ENCODE results near the gene TRIP4.
A peak's percentile ranks its signal among the peaks of the same experiment; 100 is the strongest.

The TRIP4 gene

GRCh38 chr15:64447536-64448315, 60.1 kb downstream of the TRIP4 start:
- DNase-seq (ENCODE audit: low read depth in 1 of 2, low spot score in 1 of 2), result no peak

- no peak for DNase-seq (ENCODE audit: low read depth in 1 of 2, low spot score in 1 of 2)
These were observed 65.5 kb downstream of the TRIP4 start for GRCh38 chr15:64452988-64453688.

GRCh38 chr15:64453689-64454037, 66.0 kb downstream of the TRIP4 start:
- DNase-seq (ENCODE audit: low read depth in 1 of 2, low spot score in 1 of 2), result no peak

GRCh38 chr15:64454282-64454681, 66.6 kb downstream of the TRIP4 start:
- DNase-seq (ENCODE audit: low read depth in 1 of 2, low spot score in 1 of 2), result no peak

GRCh38 chr15:64455961-64456371, 68.3 kb downstream of the TRIP4 start:
- no peak for DNase-seq (ENCODE audit: low read depth in 1 of 2, low spot score in 1 of 2)

- no peak for DNase-seq (ENCODE audit: low read depth in 1 of 2, low spot score in 1 of 2)
These were observed 69.0 kb downstream of the TRIP4 start for GRCh38 chr15:64456634-64457108.

GRCh38 chr15:64459066-64459781, 71.6 kb downstream of the TRIP4 start:
- no peak for DNase-seq (ENCODE audit: low read depth in 1 of 2, low spot score in 1 of 2)

GRCh38 chr15:64460206-64460723, 72.6 kb downstream of the TRIP4 start, which contains the start of gene ZNF609:
Gene ZNF609 (plus strand): TSS chr15:64460578. CDS start chr15:64499420, 38,842 bp downstream.
- peak; percentile 77 for DNase-seq (ENCODE audit: low read depth in 1 of 2, low spot score in 1 of 2)

GRCh38 chr15:64460724-64461720, 73.4 kb downstream of the TRIP4 start:
- DNase-seq (ENCODE audit: low read depth in 1 of 2, low spot score in 1 of 2), result peak in 1 of 2 donors; percentile 12

- no peak for DNase-seq (ENCODE audit: low read depth in 1 of 2, low spot score in 1 of 2)
These were observed 74.1 kb downstream of the TRIP4 start for GRCh38 chr15:64461721-64462162.

GRCh38 chr15:64462492-64462891, 74.9 kb downstream of the TRIP4 start:
- no peak for DNase-seq (ENCODE audit: low read depth in 1 of 2, low spot score in 1 of 2)

- no peak for DNase-seq (ENCODE audit: low read depth in 1 of 2, low spot score in 1 of 2)
These were observed 76.8 kb downstream of the TRIP4 start for GRCh38 chr15:64464276-64465005.

- no peak for DNase-seq (ENCODE audit: low read depth in 1 of 2, low spot score in 1 of 2)
These were observed 78.9 kb downstream of the TRIP4 start for GRCh38 chr15:64466408-64467141.

- no peak for DNase-seq (ENCODE audit: low read depth in 1 of 2, low spot score in 1 of 2)
These were observed 84.5 kb downstream of the TRIP4 start for GRCh38 chr15:64472161-64472560.

GRCh38 chr15:64474846-64475245, 87.2 kb downstream of the TRIP4 start:
- no peak for DNase-seq (ENCODE audit: low read depth in 1 of 2, low spot score in 1 of 2)

GRCh38 chr15:64476550-64476949, 88.9 kb downstream of the TRIP4 start:
- DNase-seq (ENCODE audit: low read depth in 1 of 2, low spot score in 1 of 2), result no peak

- no peak for DNase-seq (ENCODE audit: low read depth in 1 of 2, low spot score in 1 of 2)
These were observed 91.2 kb downstream of the TRIP4 start for GRCh38 chr15:64478863-64479262.

- DNase-seq (ENCODE audit: low read depth in 1 of 2, low spot score in 1 of 2), result no peak
These were observed 93.3 kb downstream of the TRIP4 start for GRCh38 chr15:64480891-64481290.

- DNase-seq (ENCODE audit: low read depth in 1 of 2, low spot score in 1 of 2), result no peak
These were observed 96.1 kb downstream of the TRIP4 start for GRCh38 chr15:64483749-64484148.
